Measurements from ENCODE around the gene FAHD2A. TPM values are rescaled to one million over a fixed set of nuclear protein-coding genes. Genes with fewer than 3 reads are reported as not detected.
"Not testable (repeated sequence)": the region's sequence is repeated elsewhere in the genome, so short reads cannot be mapped to it uniquely, and the experiment has no call there.

Gene FAHD2A
- polyA plus RNA-seq, 5 donors = 33.5 to 46.3 (median 38.4) TPM

GRCh38 chr2:95374921-95375471 is 27.5 kb upstream of the FAHD2A start:
- DNase-seq = no peak

GRCh38 chr2:95375532-95376150 is 26.9 kb upstream of the FAHD2A start:
- DNase-seq = no peak

- DNase-seq = no peak
Observed at GRCh38 chr2:95376311-95377215, 25.9 kb upstream of the FAHD2A start.

- no peak for DNase-seq
Observed at GRCh38 chr2:95377216-95378123, 25.0 kb upstream of the FAHD2A start.

GRCh38 chr2:95378281-95378680 is 24.2 kb upstream of the FAHD2A start:
- not testable (repeated sequence) for DNase-seq

- DNase-seq = no peak
Observed at GRCh38 chr2:95379371-95379831, 23.1 kb upstream of the FAHD2A start.

GRCh38 chr2:95380280-95380679 is 22.2 kb upstream of the FAHD2A start:
- no peak for DNase-seq

GRCh38 chr2:95380731-95381130 is 21.8 kb upstream of the FAHD2A start:
- DNase-seq = no peak

- no peak for DNase-seq
Observed at GRCh38 chr2:95381212-95382191, 21.0 kb upstream of the FAHD2A start.

GRCh38 chr2:95382192-95382591 is 20.3 kb upstream of the FAHD2A start:
- no peak for DNase-seq

GRCh38 chr2:95382686-95383634 is 19.5 kb upstream of the FAHD2A start:
- DNase-seq = no peak

- DNase-seq = no peak
Observed at GRCh38 chr2:95383635-95384027, 18.9 kb upstream of the FAHD2A start.

GRCh38 chr2:95384854-95385569 is 17.5 kb upstream of the FAHD2A start:
- no peak for DNase-seq

- DNase-seq = no peak
Observed at GRCh38 chr2:95385570-95385984, 16.9 kb upstream of the FAHD2A start.

GRCh38 chr2:95386031-95386430 is 16.5 kb upstream of the FAHD2A start:
- DNase-seq = no peak

- no peak for DNase-seq
Observed at GRCh38 chr2:95387358-95387757, 15.2 kb upstream of the FAHD2A start.

- no peak for DNase-seq
Observed at GRCh38 chr2:95388091-95388692, 14.3 kb upstream of the FAHD2A start.

- no peak for DNase-seq
Observed at GRCh38 chr2:95388856-95389244, 13.7 kb upstream of the FAHD2A start.

Data from right lung (tissue), 5 donors.